GM12892 (cell line): ENCODE results near the gene VPS52.

Source experiments
- POLR2AphosphoS5 ChIP-seq: IDR thresholded peaks from 2 replicates; pipeline ENCODE4 v1.6.1; 2011; ENCODE audit warnings: low read depth, low read length, control low read depth
- TAF1 ChIP-seq: IDR thresholded peaks from 2 replicates; pipeline ENCODE4 v1.6.1; 2011; ENCODE audit warnings: low read depth, mild to moderate bottlenecking, control low read depth, low read length, borderline replicate concordance

GRCh38 chr6:33318426-33319073 lies 46.9 kb upstream of the VPS52 start:
- TF ChIP-seq TAF1 = no peak
- no peak for TF ChIP-seq POLR2AphosphoS5
